ENCODE data around the gene IL18RAP.

The IL18RAP gene

DNA sequence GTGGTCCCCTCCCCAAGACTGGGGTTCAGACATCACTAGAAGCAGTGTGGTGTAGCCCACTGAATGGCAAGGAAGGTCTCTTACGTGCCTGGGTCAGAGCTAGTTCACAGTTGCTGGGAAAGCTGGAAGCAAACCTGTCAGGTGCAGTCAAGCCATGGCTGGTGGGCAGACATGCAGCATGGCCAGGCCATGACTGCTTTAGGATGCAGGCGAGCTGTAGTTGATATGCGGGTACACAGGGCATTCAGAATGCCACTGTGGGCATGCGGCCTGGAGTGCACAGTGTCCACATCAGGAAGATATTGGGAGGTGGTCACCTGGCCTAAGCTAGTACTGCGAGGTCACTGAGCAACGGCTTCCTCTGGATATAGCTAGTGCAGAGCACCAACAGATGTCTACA, 38.2 kb downstream of the IL18RAP start:
- DNase-seq (ENCODE audit: low spot score) = no peak

DNA sequence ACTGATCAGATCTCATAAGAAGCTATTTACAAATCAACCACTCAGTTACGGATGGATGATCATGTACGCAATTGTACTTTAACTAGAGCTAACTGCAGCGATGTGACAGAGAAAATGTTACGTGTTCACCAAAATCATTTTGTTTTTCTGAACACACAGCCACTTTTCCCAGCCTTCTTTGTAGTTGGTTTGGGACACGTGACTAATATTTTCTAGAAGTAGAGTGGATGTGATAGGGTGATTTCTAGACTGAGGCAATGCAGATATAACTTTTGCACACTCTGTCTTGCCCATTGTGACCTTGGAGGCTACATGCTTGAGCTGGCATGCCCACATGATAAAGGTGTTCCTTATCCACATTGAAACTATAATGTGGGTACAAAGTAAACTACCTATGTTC, 40.2 kb downstream of the IL18RAP start:
- DNase-seq (ENCODE audit: low spot score) = no peak

DNA sequence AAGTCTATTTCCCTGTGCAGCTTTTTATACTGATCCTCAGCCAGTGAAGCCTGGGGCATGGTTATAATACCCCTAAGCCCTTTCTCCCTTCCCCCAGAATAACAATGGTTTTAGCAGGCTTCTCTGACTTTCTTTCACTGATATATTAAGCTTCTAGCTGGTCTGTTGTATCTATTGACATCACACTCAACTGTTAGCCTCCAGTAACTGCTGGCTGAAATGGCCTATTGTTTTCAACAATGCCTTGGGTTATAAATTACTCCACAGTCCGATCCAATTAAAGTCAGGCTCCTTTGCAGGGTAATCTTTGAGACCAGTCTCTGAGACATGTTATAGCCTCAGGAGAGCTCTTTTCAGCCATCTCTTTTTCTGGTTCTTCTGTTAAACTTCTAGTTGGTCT, 47.2 kb downstream of the IL18RAP start:
- DNase-seq (ENCODE audit: low spot score) = no peak

DNA sequence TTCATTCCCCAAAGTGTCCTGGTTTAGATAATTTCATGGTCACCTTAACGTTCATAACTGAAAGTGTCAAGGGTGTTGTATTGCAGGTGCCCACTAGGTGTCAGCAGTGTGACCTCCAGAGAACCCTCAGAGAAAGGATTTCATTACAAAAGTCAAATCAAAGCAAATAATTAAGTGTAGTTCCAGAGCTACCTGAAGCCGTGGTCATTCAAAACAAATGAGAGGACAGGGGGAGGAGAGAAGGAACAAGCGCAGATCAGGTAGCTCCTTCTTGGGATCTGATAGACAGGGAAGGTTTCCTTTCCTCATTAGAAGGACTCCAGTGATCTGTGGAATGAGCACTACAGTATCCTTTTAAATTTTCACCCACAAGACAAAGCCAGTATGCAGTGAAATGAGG, 50.1 kb downstream of the IL18RAP start, which contains the start of gene SLC9A4:
Gene SLC9A4, plus strand, starts transcription at position 207 of the 400 bp plus-strand sequence. CDS start 534 bp downstream, outside the sequence.
- DNase-seq (ENCODE audit: low spot score) = peak; percentile 23

DNA sequence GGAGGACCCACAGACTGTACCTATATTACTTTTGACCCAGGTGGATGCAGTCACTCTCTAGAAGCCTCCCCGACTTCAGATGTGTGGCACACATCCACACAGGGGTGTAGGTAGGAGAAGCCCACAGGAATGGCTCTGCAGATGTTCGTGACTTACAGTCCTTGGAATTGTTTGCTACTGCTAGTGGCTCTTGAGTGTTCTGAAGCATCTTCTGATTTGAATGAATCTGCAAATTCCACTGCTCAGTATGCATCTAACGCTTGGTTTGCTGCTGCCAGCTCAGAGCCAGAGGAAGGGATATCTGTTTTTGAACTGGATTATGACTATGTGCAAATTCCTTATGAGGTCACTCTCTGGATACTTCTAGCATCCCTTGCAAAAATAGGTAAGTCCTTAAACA, 50.7 kb downstream of the IL18RAP start:
- DNase-seq (ENCODE audit: low spot score) = no peak

DNA sequence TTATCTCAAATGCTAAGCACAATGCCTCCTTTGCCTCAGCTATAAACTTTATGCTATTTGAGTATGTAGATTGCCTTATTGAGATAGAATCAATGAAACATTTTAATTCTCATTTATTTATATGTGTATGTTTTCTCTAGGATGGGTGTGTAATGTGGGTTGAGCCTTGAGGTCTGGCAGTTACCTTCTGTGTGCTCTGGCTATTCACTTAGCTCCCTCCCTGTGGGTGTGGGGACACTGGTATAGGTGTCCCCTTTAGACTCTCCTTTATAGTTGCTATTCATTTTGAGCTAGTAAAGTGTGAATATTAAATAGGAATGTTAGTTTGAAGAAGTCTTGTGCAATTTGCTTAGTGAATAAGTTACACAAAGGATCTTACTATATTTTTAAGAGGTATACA, 51.8 kb downstream of the IL18RAP start:
- no peak for DNase-seq (ENCODE audit: low spot score)

DNA sequence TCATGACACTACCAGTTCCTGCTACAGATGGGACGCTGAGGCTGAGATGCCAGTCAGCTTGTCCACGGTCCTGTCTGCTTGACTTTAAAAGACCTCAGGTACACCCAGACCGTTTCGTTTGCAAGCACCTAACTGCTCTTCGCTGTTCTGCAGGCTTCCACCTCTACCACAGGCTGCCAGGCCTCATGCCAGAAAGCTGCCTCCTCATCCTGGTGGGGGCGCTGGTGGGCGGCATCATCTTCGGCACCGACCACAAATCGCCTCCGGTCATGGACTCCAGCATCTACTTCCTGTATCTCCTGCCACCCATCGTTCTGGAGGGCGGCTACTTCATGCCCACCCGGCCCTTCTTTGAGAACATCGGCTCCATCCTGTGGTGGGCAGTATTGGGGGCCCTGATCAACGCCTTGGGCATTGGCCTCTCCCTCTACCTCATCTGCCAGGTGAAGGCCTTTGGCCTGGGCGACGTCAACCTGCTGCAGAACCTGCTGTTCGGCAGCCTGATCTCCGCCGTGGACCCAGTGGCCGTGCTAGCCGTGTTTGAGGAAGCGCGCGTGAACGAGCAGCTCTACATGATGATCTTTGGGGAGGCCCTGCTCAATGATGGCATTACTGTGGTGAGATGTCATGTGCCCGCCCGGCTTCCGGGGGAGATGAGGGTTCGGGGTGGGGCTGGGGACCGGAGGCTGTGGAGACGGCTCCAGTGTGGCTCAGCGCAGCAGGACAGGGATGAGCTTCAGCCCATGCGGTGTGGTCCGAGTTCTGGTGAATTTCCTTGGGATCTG, 55.9 kb downstream of the IL18RAP start:
- no peak for DNase-seq (ENCODE audit: low spot score)

DNA sequence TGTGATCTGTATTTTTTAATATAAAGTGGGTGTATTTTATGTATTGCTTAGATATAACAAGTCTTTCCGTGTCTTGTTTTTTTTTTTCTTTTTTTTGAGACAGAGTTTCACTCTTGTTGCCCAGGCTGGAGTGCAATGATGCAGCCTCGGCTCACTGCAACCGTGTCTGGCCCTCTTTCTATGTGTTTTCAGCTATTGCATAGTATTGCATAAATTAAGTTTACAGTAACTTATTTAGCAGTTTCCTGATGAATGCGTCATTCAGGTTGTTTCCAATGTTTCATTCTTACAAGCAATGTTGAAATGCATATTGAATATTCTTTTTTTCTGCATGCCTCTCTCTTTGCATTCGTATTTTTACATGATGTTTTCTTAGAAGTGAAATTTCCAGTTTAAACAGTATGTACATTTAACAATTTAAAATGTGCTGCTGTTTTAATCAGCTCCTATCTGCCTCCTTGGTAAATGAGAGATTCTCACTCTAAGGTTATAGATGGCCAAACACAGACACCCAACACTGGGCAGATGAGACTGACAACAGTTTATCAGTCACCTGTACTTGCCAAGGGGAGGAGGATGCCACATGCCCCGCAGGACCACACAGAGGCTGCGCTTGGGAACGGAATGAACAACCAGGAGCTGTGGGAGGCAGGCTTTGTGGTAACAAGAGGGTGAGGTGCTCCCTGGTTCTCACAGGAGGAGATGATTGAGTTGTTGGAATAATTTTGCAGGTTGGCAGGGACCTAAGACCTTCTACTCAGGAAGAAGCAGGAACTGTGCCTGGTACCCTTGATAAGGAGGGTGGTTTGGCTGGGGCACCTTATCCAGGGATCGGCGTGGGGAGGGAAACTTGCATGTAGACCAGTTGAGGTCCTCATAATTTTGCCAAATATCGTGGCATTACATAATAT, 57.6 kb downstream of the IL18RAP start:
- no peak for DNase-seq (ENCODE audit: low spot score)

DNA sequence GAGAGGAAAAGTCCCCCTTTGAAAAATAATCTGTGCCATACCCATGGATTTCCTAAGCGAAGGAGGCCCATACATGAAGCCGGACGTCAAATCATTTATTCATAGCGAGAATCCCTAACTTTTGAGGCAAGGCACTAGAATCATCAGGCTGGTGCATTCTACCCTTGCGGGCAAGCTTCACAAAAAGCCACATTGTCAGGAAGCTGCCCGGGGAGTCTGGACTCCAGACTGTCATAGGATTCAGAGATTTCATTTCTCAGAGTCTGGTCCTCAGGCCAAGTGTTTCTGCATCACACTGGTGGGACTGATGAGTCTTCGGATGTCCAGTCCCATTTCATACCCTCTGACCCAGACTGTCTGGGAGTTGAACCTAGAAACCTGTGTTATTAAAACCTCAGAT, 59.0 kb downstream of the IL18RAP start:
- DNase-seq (ENCODE audit: low spot score) = no peak

DNA sequence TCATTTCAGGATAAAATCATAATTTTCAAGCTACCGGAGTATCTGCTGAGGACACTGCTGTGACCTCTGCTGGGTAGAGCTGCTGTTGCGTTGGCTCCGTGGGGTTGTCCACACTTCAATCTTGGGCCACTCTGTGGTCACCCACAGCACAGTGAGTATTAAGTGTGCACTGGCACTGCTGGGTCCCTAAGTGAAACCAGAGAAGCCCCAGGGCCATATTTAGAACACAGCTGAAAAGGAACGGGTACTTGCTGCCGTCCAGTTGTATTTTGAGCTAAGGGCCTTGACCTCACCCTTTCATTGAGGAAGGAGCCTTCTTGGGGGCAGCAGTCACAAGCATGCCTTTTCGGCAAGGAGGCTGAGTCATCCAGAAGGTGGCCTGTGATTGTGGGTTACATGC, 60.1 kb downstream of the IL18RAP start:
- DNase-seq (ENCODE audit: low spot score) = no peak

DNA sequence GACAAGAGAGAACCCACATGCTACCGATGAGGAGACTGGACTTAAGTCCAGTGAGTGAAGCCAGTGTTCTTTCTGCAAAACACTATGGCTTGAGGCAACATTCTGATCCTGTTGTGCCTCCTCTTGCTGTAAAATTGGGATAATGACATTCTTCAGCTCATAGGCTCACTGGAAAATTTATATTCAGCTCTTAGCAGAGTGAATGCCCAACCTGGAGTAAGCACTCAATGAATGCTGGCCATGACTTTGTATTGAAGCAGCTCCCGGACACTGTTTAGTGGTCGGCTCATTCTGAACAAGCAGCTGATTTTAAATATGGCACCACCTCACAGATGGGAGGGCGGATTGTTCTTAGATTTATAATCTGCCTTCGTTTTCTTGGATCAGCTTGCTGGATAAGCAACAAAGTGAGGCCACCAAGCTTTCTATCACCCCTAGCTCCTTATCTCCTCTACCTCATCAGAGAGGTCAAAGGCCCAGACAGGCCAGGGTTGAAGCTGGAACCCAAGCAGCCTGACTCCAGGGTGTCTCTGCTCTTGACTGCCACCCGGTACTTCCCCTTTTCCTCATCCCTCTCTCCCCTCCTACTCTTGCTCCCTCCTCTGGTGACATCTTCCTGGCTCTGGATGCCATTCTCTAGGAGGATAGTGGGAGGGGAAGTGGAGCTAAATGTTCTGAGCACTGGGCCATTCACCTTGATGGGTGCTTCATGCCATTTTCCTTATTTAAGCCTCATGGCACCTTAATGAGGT, 61.5 kb downstream of the IL18RAP start:
- no peak for DNase-seq (ENCODE audit: low spot score)

DNA sequence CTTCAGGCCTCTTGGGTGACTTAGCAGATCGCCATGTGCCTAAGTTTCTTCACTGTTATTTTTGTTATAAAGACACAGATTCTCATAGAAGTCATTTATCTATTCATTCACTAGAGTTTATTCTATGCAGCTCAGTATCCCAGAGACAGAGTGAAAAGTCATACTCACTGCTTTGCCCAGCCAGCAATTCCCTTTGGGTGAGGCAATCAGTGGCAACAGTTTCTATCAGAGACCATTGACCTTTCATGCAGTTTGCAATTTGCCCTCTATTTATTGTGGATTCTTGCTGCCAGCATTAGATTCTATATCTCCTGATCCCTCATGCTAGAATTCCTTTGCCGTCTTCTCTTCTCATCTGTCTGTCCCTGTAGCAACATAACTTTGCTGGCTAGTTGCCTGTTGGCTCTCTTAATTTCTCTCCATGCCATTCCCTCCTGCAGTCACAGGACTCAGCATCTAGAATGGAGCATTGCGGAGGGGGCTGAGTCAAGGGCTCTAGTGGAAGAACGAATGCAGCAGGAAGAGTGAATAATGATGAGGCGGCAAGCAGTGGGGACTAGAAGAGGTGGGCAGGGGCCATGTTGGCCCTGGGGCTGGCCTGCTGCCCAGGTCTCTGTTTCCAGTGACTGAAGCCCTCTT, 62.3 kb downstream of the IL18RAP start:
- no peak for DNase-seq (ENCODE audit: low spot score)

DNA sequence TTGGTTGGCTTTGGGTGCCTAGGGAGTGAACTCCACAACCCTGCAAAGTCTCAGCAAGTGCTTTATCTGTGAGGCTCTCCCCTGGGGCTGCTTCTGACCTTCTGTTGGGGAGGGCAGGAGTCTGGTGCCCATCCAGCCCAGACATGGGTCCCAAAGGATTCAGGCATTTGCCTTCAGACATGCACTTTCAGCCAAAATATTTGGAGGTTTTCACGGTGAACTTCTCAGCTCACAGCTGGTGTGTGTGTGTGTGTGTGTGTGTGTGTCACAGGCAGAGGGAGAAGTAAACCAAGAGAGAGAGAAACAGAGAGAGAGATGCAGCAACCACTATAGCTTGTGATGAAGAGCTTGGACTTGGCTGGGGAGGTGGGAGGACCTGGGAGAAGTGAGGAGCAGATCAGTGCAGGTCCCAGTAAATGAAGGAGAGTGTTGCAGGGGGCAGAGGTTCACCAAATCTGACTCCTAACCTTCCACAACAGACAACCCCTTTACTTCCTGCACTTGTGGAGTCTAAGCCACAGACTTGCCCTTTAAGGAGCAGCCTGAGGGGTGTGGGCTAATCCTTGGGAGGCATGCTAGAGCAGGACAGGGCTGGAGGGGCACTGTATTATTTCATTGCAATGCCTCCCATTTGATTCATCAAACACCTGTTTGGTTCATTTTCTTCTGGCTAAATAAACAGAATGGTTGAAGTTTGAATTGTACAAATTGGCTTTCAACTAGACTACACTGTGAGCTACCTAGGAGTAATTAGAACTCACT, 64.2 kb downstream of the IL18RAP start:
- no peak for DNase-seq (ENCODE audit: low spot score)

DNA sequence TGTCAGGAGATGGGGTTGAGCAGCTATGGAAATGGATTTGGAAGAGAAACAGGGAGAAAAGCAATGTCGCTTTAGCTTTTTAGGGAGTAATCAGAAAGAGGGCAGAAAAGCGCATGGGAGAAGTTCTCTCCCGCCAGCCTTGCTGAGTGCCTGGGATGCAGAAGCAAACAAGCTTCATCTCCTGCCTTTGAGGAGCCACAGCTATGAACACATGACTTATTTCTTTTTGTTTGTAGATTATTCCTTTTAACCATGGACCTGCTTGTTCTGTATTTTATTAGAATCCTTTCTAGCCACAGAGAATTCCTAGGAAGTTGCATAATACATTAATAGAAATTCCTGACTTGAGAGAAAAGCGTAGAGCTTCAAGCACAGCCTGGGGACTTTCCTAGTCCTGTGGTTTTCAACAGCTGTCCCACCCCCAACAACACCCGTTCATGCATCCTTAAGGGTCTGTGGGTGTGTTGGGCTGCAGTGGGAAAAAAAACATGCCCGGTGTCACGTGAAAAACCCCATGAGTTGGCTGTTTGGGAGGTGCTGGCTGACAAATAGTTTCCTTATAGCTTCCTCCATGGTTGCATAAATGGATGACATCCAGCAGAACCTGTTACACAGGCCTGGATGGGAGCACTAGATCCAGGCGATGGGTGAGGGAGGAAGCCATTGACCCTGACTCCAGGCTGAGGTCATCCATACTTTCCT, 65.0 kb downstream of the IL18RAP start:
- DNase-seq (ENCODE audit: low spot score) = no peak

DNA sequence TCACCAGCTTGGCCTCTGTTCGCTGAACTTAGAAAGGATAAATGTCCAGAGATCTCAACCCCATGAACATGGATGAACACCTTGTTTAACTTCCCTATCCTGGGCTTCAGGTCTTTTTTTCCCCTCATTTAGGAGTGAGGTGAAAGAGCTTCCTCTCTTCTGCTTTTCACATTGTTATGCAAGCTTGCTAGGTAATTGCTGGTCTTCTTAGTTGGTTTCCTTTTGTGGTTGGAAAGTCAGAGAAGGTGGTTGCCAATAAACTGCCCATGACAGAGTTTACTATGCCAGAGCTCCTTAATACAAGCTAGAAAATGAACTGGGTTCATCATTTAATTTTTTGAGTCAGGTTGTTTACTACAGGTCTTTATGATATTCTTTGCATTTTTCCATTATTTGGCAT, 66.7 kb downstream of the IL18RAP start:
- no peak for DNase-seq (ENCODE audit: low spot score)

DNA sequence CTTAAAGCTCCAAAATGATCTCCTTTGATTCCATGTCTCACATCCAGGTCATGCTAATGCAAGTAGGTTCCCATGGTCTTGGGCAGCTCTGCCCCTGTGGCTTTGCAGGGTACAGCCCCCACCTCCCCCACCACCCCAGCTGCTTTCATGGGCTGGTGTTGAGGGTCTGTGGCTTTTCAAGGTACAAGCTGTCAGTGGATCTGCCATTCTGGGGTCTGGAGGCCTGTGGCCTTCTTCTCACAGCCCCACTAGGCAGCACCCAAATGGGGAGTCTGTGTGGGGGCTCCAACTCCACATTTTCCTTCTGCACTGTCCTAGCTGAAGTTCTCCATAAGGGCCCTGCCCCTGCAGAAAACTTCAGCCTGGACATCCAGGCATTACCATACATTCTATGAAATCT, 69.0 kb downstream of the IL18RAP start:
- no peak for DNase-seq (ENCODE audit: low spot score)

DNA sequence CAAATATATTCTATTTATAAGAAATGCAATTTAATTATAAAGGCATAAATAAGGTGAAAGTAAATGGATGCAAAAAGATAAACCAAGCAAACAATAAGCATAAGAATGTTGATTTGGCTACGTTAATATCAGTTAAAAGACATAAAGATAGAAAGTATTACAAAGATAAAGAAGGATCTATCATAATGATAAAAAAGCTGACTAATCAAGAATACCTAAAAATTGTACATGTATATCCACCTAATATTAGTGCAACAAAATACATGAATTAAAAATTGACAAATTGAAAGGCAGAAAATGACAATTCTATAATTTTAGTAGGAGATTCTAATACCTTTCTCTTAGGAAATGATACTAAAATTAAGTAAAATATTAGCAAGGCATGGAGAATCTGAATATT, 71.6 kb downstream of the IL18RAP start:
- no peak for DNase-seq (ENCODE audit: low spot score)

DNA sequence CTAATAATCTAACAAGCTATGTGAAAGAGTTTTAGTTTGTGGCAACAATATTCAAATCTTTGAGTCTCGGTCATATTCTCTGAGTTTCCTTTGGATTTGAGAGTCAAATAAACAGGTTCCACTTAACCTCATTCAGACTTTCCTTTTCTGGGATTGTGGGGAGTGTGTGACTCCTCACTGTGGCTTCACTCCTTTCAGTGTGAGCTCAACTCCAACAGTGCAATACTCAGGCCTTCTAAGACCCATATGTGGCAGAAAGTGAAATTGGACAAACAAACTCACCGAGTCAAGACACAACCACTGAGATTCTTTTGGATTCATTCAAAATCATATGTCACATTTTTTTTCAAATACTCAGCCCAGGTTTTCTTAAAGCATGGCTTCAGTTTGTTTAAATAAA, 75.5 kb downstream of the IL18RAP start:
- DNase-seq (ENCODE audit: low spot score) = no peak

DNA sequence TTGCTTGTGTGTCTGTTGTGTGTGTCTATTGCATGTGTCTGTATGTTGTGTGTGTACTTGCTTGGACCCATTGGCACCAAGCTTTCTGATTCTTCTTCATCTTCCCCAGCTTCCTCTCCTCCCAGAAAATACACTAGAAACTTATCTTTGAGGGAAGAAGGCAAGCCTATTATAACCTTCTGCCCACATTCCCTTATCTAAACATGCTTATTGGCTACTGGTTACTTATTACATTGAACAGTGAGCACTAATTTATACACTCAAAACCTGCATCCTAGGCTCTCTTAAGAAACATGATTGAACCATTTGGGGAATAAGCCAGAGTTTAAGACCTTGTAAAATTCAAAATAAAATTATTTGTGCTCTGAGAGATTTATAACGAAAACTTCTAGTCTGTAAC, 76.6 kb downstream of the IL18RAP start:
- no peak for DNase-seq (ENCODE audit: low spot score)

All from hematopoietic multipotent progenitor cell treated with erythropoietin and hydrocortisone succinate and interleukin-3 and kit ligand, for 15 days (in vitro differentiated cells).